HG03135 (cell line): Measurements from ENCODE around the gene PAX5.

Experiments used
- ATAC-seq: cut with Tn5 transposase; IDR thresholded peaks from one replicate; pipeline ENCODE4 v1.9.1; 2021; ENCODE audit warnings: mild to moderate bottlenecking, moderate library complexity; ENCODE audit not compliant: unreplicated experiment

The PAX5 gene

DNA sequence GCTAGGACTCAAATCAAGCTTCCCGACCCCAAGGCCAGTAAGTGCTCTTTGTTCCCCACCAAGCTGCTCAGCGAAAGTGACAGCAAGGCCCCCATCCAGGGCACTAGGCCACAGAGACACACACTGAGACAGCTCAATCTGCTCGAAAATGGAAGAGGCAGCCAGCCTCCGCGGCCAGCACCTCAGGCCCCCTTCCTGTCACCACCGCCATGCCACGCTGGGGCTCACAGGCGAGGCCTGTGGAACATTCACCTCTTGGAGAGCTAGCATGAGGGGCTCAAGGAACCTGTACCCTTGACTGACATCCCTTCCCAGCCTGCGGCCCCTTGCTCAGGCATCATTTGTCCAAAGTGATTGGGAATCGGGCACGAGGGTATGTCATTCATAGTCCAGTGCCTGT lies 71.4 kb downstream of the PAX5 start:
- no peak for ATAC-seq

DNA sequence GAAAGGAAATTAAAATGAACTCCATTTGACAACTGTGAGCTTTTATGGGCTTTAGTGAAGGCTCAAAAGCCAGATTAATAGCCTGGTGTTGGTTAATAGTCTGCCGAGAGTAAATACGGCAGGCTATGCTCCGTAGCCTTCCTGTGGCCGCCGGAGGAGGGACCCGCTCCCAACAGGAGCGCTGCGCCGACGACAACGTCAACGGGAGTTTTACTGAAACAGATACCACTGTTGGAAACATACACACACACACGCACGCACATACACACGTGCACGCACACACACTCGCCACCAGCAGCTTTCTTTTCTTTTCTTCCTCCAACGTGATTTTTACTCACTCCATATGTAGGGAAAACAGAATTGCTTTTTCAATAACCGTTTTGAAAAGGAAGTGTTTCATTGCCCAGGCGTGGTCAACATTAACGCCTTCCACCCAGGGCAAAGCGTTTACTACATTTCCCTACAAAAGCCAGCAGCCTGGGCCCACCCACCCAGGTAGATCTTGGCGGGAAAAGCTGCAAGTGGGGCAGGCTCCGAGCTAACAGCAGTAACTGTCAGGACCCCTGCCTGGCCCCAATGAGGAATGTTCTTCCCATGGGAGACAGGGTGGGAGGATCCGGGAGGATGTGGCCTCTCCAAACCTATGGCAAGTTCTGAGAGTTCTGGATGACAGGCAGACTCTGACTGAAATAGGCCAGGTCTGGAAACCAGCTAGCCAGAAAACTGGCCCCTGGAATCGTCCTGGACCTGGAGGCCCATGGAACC lies 72.3 kb downstream of the PAX5 start:
- ATAC-seq, result no peak

DNA sequence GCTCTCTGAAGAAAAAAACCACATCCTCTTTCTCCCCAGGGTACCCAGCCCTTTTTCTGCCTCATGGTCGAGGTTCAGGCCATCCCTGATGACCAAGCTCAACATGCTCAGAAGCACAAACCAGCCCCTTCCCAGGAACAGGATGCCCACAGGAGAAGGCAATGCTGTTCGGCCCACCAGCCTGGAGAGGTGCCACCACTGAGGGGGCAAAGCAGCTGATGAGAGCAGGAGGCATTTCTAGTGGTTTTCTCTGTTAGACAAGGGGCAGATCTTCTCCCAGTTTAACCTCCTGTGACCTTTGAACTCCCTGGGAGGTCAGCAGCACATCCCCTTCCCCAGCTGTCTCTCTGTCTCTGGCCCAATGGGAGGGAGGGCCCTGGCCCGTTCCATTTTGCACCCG lies 73.0 kb downstream of the PAX5 start:
- ATAC-seq, result no peak

DNA sequence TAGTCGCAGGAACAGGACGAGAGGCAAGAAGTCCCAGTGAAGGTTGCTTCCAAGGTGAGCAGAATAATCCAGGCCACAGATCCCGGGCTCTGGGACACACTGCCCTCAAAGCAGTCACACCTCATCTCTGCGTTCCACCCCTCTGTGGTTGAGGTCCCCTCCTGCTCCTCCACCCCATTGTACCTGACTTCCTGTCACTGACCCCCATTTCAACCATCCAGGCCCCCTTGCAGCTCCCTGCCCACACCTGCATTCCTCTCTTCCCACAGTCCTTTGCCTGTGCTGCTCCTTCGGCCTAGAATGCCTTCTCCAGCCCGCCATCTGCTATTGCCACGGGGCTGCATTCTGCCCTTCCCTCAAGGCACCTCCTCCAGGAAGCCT lies 73.5 kb downstream of the PAX5 start:
- no peak for ATAC-seq

GRCh38 chr9:36959681-36960574 lies 74.1 kb downstream of the PAX5 start:
- no peak for ATAC-seq

DNA sequence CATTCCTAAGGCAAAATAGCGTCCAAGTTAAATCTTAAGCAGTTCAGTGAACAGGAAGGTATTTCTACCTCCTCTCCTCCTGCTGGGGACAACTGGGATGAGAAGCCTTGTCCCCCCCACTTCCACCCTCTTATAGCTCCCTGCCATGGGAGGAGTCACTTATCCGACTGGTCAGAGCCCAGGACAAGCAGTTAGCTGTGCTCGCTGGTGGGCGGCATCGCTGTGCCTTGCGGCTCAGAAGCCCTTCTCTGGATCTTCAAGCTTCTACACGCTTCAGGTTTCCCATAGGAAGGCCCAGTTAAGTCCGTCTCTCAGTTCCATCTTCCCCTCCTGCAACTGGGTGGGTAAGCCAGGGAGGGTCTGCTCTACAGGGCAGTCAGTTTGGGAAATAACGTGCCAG lies 77.2 kb downstream of the PAX5 start:
- ATAC-seq, result no peak

DNA sequence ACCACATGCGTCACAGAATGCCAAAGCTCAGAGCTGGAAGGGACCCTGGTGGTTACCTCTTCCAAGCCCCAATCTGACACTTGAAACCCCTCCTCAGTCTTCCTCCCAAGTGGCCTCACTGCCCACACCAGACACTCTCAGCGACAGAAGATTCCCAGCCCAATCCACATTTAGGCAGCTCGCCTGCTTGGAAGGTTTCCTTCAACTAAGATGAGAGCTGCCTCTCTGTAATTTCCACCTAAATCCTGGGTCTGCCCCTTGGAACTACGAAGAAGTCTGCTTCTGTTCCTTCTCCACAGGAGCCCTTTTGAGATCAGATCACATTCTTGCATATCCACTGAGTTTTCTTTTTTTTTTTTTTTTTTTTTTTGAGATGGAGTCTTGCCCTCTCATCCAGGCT lies 83.7 kb downstream of the PAX5 start:
- no peak for ATAC-seq

- no peak for ATAC-seq
Measured at GRCh38 chr9:36949466-36949865, 84.6 kb downstream of the PAX5 start.

DNA sequence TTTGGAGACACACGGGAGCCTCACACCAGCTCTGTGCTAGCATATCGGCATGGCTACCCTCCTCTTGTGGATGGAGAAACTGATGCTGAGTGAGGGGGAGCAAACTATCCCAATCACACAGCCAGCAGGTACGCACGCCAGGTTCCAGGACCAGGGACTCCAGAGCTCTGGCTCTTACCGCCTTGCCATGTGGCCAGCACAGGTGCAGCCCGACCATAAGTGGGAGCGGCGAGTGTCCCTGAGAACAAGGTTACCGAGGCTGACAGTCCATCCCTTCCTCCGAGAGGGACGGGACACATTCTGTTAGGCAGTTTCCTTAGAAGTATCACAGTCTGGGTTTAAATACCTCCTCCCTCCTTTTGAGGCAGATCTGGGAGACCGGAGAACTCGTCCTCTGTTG lies 86.0 kb downstream of the PAX5 start:
- ATAC-seq, result no peak

DNA sequence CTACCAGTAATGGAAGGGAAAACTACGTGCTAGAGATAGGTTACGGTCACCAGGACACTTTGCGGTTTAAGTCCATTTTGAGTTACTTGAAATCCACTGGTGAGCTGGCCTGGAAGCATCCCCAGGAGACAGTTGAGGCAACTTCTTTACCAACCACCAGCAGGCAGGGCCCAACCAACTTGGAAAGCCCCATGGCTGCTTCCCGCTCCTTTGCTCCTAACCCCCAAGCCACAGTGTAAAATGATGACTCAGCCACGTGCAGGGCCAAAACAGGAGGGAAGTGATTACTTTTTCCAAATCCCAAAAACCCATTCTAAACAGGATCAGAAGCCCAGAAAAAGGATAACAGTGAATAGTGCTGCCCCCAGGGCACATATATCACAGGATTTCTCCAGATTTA lies 87.4 kb downstream of the PAX5 start:
- ATAC-seq, result no peak

DNA sequence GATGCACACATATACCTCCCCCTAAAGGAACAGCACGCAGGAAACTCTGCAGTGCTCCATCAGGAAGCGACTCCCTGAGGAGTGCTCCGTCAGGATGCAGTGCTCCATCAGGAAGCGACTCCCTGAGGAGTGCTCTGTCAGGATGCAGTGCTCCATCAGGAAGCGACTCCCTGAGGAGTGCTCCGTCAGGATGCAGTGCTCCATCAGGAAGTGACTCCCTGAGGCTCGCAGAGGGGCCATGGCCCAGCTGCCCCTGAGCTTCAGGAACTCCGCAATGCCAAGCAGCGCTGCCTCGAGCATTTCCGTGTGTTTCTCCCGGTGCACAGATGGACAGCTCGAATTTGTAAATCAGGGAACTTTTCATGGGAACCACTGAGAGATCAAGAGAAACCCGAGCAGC lies 88.1 kb downstream of the PAX5 start:
- ATAC-seq, result no peak

DNA sequence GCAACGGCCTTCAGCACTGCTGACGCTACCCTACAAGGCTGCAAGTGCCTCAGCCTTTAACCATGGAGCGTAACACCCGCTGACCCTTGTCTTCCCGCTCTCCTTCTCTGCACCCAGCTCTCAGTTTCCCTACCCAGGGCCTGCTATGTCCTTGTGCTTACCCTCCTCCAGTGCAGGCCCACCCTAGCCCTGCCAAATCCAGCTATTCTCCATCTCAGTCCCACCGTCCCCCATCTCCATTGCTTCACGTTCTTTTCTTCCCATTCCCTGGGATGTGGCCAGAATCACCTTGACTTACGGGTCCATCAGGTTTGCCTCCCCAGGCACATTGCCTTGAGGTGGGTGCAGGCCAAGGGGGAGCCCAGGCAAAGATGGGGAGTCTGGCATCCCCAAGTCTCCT lies 91.2 kb downstream of the PAX5 start:
- ATAC-seq, result no peak

DNA sequence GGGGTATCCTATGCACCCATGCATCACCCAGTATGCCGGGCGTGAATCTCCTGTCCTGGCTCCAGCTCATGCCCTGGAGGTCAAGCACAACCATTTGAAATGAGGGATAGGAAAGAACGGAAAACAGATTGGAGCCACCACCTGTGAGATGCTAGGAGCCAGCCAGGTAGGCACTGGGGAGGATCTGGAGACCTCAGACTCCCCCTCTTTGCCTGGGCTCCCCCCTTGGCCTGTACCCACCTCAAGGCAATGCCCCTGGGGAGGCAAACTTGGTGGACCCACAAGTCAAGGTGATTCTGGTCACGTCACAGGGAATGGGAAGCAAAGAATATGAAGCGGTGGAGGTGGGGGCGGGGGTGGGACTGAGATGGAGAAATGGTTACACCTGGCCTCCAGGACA lies 92.6 kb downstream of the PAX5 start:
- no peak for ATAC-seq

DNA sequence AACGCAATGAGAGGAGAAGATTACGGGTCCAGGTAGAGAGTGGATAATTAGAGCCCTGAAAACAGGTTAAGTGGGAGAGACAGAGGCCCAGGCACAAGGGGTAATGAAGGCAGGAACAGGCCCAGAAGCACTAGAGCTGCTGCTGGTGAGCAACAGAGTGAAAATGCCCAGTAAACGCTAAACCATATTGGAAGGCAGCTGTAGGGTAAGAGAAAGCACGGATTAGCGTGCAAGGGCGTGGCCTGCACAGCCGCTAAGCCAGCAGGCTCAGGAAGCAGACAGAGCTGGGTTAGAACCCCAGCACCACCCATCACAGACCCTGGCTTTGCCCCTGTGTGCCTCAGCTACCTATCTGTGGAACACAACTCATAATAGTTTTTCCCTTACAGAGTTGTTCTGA lies 93.2 kb downstream of the PAX5 start:
- ATAC-seq, result no peak

- ATAC-seq, result no peak
Measured at GRCh38 chr9:36940500-36940853, 93.6 kb downstream of the PAX5 start.

GRCh38 chr9:36939655-36940499 lies 94.2 kb downstream of the PAX5 start:
- no peak for ATAC-seq

DNA sequence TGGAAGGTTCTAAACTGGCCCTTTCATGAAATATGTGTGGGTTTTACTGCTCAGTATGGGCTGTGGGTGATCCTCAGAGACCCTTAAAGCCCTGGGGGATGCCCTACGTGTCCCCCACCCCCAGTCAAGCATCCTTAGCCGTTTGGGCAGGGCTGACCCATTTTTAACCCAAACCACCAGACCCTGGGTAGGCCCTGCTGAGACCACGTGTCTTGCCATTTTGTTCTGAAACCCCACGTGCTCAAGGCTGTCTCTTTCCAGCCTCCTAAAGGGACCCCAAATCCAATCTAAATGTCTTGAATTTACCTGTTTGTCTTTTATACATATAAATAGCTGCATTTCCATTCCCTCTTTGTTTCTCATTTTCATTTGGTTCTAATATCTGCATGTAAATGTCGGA lies 94.9 kb downstream of the PAX5 start:
- ATAC-seq, result no peak

GRCh38 chr9:36938617-36939016 lies 95.5 kb downstream of the PAX5 start:
- ATAC-seq, result no peak

- ATAC-seq, result no peak
Measured at GRCh38 chr9:36937951-36938350, 96.1 kb downstream of the PAX5 start.

DNA sequence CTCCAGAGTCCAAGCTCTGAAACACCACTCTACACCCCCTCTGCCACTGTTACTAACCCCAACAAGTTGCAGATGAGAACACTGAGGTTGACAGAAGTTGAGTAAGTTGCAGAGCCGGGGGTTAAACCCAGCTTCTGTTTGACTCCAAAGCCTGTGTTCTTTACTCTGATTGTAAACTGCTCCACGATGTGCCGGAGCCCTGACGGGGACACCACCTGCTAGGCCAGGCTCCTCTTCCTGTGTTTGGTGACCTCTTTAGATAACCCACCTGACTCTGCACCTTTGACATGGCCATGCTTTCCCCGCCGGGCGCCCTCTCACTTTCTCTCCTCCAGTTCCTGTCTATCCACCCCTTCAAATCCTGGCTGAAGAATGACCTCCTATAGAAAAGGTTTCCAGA lies 96.7 kb downstream of the PAX5 start:
- ATAC-seq, result no peak

DNA sequence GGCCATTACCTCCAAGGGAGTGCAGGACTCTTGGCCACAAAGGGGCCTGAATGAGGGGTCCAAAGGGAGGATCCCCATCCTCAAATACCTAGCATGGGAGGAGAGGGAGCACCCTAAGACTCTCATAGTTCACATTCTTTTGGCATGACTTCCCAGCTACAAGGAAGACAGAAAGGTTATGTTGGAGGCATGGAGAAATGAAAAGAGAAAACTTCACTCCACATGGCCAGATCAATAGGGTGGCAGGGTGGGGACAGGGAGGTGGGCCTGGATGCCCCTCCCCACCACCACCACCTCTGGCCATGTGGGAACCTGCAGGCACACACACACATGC lies 97.6 kb downstream of the PAX5 start:
- ATAC-seq, result no peak
